SK-N-SH treated with all-trans-retinoic acid at 6 μM for 48 hours (cell line): ENCODE results near the gene CCT2.

ENCODE experiments used
- PATZ1 ChIP-seq: fragments of 250-450 bp; sonication (Bioruptor Pico); IDR thresholded peaks from 2 replicates; pipeline ENCODE4 v1.8.0; 2020; ENCODE audit warnings: mild to moderate bottlenecking, moderate library complexity, borderline replicate concordance
- PPARA ChIP-seq: fragments of 250-450 bp; sonication (Bioruptor Pico); IDR thresholded peaks from 2 replicates; pipeline ENCODE4 v1.5.0; 2020; ENCODE audit warnings: mild to moderate bottlenecking, borderline replicate concordance
- ZFP3 ChIP-seq: fragments of 250-450 bp; sonication (Bioruptor Pico); IDR thresholded peaks from 2 replicates; pipeline ENCODE4 v1.5.0; 2020; ENCODE audit warnings: mild to moderate bottlenecking, moderate library complexity
- ZFP30 ChIP-seq: fragments of 450-650 bp; formaldehyde crosslinking; IDR thresholded peaks from 2 replicates; pipeline ENCODE4 v1.5.0; 2022; ENCODE audit warnings: mild to moderate bottlenecking, moderate library complexity
- ZNF565 ChIP-seq: fragments of 450-650 bp; formaldehyde crosslinking; conservative IDR thresholded peaks from 2 replicates; pipeline ENCODE4 v1.5.0; 2020; ENCODE audit warnings: low read depth, mild to moderate bottlenecking, moderate library complexity

GRCh38 chr12:69649529-69649928, 64.3 kb downstream of the CCT2 start:
- TF ChIP-seq ZFP3 (CRISPR knock-in tag) (no peak), PATZ1 (CRISPR knock-in tag) (no peak), ZFP30 (no peak), PPARA (CRISPR knock-in tag) (no peak), ZNF565 (CRISPR knock-in tag) (no peak)
